Measurements from ENCODE around the gene GNAS. TPM values are rescaled to one million over a fixed set of nuclear protein-coding genes. Genes with fewer than 3 reads are reported as not detected.

The GNAS gene
- total RNA-seq, 1 donor from 2014 or later: 1,173 TPM

GRCh38 chr20:58853976-58854637, 1.6 kb downstream of the GNAS start:
- Mint-ChIP-seq H3K36me3 (ENCODE audit: unreplicated experiment) (no peaks in the 10 kb centered on the region), H3K4me1 (ENCODE audit: unreplicated experiment) (peaks cover 30% of the 10 kb centered on the region), H3K27me3 (ENCODE audit: unreplicated experiment) (peaks cover 55% of the 10 kb centered on the region), H3K4me3 (ENCODE audit: unreplicated experiment) (peak overlapping the region; percentile 60), H3K9me3 (ENCODE audit: unreplicated experiment) (no peaks in the 10 kb centered on the region), H3K27ac (ENCODE audit: unreplicated experiment) (no peak overlapping the region)
- no peak for DNase-seq (ENCODE audit: extremely low spot score, unreplicated experiment)
- no peak for TF ChIP-seq CTCF (IDR thresholded peaks at IDR 0.05)

- Mint-ChIP-seq H3K9me3 (ENCODE audit: unreplicated experiment) (no peaks in the 10 kb centered on the region), H3K4me1 (ENCODE audit: unreplicated experiment) (peaks cover 27% of the 10 kb centered on the region), H3K27me3 (ENCODE audit: unreplicated experiment) (peaks cover 57% of the 10 kb centered on the region), H3K27ac (ENCODE audit: unreplicated experiment) (no peak overlapping the region), H3K4me3 (ENCODE audit: unreplicated experiment) (peak overlapping the region; percentile 48), H3K36me3 (ENCODE audit: unreplicated experiment) (no peaks in the 10 kb centered on the region)
- peak; percentile 85 for DNase-seq (ENCODE audit: extremely low spot score, unreplicated experiment)
- TF ChIP-seq CTCF (IDR thresholded peaks at IDR 0.05): no peak
Measured at GRCh38 chr20:58854638-58855471, 2.3 kb downstream of the GNAS start.

GRCh38 chr20:58855506-58856389, 3.2 kb downstream of the GNAS start:
- Mint-ChIP-seq H3K27me3 (ENCODE audit: unreplicated experiment) (peaks cover 65% of the 10 kb centered on the region), H3K4me3 (ENCODE audit: unreplicated experiment) (peak overlapping the region; percentile 40), H3K36me3 (ENCODE audit: unreplicated experiment) (no peaks in the 10 kb centered on the region), H3K9me3 (ENCODE audit: unreplicated experiment) (no peaks in the 10 kb centered on the region), H3K27ac (ENCODE audit: unreplicated experiment) (no peak overlapping the region), H3K4me1 (ENCODE audit: unreplicated experiment) (peaks cover 20% of the 10 kb centered on the region)
- DNase-seq (ENCODE audit: extremely low spot score, unreplicated experiment): no peak
- no peak for TF ChIP-seq CTCF (IDR thresholded peaks at IDR 0.05)

- Mint-ChIP-seq H3K9me3 (ENCODE audit: unreplicated experiment) (no peaks in the 10 kb centered on the region), H3K4me3 (ENCODE audit: unreplicated experiment) (no peak overlapping the region), H3K27ac (ENCODE audit: unreplicated experiment) (no peak overlapping the region), H3K27me3 (ENCODE audit: unreplicated experiment) (peaks cover 62% of the 10 kb centered on the region), H3K36me3 (ENCODE audit: unreplicated experiment) (no peaks in the 10 kb centered on the region), H3K4me1 (ENCODE audit: unreplicated experiment) (no peaks in the 10 kb centered on the region)
- DNase-seq (ENCODE audit: extremely low spot score, unreplicated experiment): no peak
- no peak for TF ChIP-seq CTCF (IDR thresholded peaks at IDR 0.05)
Measured at GRCh38 chr20:58863044-58863790, 10.7 kb downstream of the GNAS start.
